GM21526 (cell line): ENCODE measurements around the gene CCDC154.
"Not testable (repeated sequence)": the region's sequence is repeated elsewhere in the genome, so short reads cannot be mapped to it uniquely, and the experiment has no call there.

Experiments
- ATAC-seq: cut with Tn5 transposase; IDR thresholded peaks from one replicate; pipeline ENCODE4 v1.9.1; 2021; ENCODE audit warnings: moderate library complexity; ENCODE audit not compliant: unreplicated experiment, low FRiP score

Gene CCDC154, protein sequence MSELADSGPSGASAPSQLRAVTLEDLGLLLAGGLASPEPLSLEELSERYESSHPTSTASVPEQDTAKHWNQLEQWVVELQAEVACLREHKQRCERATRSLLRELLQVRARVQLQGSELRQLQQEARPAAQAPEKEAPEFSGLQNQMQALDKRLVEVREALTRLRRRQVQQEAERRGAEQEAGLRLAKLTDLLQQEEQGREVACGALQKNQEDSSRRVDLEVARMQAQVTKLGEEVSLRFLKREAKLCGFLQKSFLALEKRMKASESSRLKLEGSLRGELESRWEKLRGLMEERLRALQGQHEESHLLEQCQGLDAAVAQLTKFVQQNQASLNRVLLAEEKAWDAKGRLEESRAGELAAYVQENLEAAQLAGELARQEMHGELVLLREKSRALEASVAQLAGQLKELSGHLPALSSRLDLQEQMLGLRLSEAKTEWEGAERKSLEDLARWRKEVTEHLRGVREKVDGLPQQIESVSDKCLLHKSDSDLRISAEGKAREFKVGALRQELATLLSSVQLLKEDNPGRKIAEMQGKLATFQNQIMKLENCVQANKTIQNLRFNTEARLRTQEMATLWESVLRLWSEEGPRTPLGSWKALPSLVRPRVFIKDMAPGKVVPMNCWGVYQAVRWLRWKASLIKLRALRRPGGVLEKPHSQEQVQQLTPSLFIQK

GRCh38 chr16:1443980-1444729 lies at the start of gene CCDC154:
Gene CCDC154, minus strand, starts transcription at chr16:1444556. Its CDS starts 234 bp downstream, at chr16:1444322.
- no peak for ATAC-seq

DNA sequence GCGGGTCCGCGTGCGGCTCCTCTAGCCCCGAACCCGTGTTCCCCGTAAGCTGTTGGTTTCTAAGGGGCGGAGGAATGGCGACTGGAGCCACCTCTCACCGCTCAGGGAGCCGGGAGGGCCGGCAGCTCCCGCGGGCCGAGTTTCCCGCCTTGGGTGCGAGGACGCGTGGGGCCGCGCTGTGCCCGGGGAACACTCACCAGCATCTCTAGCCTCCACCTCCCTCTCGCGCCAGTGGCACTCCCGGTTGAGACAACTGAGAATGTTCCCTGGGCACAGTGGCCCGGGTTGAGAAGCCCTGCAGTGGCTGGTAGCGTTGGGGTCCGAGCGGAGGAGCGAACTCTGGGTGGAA lies 49.4 kb upstream of the CCDC154 start:
- no peak for ATAC-seq

DNA sequence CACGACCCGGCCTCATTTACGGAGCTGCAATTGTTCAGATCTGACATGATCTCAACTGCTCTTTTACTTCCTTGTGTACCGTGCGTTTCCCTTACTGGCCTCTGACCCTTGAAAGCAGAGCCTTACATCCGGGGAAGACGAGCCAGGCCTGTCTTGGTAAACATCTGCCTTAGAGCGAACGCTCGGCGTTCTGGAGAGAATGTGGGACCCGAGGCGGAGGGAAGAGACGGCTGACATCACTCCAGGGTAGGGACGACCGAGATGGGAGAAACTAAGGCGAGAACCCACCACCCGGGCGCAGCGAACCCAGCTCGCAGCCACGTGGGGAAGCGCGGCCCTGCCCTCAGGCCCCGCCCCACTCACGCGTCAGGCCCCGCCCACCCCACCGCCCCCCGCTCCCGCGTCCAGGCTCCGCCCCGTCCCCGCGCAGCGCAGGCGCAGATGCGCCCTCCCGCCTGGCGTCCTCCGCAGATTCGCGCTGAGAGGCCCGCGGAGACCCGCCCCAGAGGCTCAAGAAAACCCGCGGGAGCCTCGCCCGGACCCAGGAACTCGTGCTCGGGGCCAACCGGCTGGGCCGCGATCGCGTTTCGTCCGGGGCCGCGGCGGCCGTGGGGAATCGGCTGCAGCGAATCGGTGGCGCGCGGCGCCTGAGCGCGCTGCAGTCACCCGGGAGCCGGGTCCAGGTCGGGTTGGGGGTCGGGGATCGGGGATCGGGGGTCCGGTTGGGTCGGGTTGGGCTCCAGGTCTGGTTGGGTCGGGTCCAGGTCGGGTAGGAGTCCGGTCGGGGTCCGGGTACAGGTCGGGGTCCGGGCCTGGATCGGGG lies 48.8 kb upstream of the CCDC154 start, which contains the start of gene TELO2:
Gene TELO2 (plus strand): TSS at position 438 of the 823 bp plus-strand sequence. CDS start 922 bp downstream, outside the sequence.
- ATAC-seq: no peak

GRCh38 chr16:1492082-1492922 lies 47.9 kb upstream of the CCDC154 start:
- ATAC-seq: no peak

GRCh38 chr16:1491327-1491726 lies 47.0 kb upstream of the CCDC154 start:
- ATAC-seq: no peak

DNA sequence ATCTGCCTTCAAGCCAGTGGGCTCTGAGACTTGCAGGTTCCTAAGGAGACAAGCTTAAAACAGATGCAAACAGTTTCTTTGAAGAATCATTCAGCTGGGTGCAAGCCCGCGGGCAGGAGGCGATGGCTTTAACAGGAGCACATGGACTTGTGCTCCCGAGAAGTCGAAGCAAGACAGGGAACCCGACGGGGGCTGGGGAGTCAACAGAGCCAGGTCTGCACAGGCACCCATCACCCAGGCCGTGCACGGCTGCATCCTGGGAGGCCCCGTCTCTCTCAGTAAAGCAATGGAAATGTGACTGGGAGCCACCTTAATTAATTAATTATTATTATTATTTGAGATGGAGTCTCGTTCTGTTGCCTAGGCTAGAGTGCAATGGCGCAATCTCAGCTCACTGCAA lies 44.7 kb upstream of the CCDC154 start:
- ATAC-seq: no peak

- ATAC-seq: no peak
Observed at GRCh38 chr16:1488619-1489018, 44.3 kb upstream of the CCDC154 start, which contains the start of gene PTX4. Gene PTX4, minus strand, starts transcription at chr16:1488944. Its CDS starts 35 bp downstream, at chr16:1488909.

GRCh38 chr16:1488054-1488601 lies 43.8 kb upstream of the CCDC154 start:
- ATAC-seq: no peak

DNA sequence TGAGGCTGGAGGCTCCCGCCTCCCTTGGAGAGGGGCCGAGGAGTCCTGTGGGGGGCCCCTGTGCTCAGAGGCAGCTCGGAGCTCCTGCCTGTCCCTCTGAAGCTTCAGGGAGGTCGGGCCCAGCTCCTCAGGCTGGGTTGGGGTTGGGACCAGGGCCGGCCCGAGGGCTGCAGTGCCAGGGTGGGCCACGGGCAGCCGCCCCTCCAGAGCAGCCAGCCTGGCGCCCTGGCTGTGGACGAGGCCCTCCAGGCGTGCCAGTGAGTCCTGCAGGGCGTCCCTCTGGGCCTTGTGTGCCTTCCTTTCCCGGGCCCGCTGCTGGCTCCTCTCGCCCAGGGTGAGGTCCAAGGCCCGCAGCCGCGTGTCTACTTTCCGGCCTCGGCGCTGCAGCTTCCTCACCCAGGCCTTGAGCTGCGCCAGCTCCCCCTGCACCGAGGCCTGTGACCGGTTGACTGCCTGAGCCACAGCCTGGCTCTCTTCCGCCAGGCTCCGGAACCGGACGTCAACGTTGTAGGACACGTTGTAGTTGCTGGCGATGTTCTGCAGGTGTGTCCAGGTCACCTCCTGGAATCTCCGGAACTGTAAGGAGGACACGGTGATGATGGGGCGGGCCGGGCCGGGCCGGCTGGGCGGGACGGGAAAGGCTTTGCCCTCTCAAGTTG lies 43.2 kb upstream of the CCDC154 start:
- no peak for ATAC-seq

DNA sequence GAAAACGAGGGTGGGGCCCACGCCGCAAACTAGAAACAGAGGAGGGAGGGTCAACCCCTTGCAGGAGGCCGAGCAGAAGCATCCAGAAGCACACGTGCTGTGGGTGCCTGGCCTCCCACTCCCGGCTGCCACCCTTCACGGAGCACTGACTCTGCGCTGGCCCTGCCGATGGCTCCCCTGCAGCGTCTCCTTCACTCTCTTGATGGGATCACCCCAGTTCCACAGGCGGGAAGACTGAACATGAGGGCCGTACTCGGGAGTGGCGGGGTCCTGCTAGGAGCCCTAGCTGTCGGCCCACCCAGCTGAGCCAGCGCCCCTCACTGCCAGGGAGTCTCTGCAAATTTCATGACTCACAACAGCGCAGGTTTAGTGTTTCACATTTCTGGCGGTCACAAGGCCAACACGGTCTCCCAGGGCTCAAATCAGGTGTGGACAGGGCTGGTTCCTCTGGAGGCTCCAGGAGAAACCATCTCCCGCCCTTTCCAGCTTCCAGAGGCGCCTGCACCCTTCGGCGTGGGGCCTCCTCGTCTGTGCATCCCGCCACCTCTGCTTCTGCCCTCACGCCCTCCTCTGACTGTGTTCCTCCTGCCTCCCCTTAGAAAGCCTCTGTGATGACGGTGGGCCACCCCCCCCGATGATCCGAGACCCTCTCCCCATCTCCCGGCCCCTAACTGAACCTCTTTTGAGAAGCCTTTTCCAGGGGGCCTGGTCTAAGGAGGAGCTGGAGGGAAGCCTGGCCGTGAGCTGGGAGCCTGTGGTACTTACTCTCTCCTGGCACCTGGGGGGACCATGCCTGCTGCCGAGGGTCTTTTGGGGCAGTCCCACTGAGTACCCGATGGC lies 42.4 kb upstream of the CCDC154 start:
- ATAC-seq: no peak

- ATAC-seq: no peak
Observed at GRCh38 chr16:1485847-1486496, 41.6 kb upstream of the CCDC154 start.

DNA sequence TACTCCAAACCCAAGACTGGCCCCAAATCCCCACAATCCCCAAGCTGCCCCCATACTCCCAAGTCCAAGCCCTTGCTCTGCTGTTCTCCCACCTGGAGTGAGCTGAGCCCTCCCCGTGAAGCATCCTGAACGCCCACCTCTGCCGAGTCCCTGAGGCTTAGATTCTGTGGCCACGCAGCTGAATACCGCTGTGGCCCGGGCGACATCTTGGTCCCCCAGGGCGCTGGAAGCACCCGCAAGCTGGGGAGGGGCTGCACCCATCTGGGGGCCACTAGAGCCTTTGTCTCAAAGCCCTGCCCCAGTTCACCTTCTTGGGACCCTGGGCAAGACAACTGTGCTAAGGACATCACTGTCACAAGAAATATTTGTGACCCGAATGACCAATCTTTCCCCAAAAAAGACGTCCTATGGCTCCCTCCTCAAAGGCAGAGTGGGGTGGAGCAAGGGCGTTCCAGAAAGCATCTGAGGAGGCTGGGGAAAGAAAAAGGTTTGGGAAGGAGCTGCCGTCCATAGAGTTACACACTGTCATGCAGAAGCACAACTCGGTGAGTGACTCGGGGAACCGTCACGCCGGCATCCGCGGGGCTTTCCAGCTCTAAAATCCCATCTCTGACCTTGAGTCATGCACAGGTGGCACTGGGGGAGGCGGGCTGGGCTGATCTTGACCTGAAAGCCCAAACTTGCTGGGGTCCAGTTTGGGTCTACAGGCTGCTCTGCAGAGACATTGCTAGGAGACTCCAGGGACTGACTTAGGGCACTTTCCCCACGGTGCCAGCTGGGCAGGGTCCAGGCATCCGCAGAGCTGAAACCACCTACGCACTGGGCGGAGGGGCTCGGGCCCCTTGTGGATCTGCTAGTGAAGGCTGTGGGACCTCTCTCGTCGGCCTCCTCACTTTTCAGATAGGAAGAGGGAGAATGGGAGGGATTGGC lies 37.8 kb upstream of the CCDC154 start:
- ATAC-seq: no peak

DNA sequence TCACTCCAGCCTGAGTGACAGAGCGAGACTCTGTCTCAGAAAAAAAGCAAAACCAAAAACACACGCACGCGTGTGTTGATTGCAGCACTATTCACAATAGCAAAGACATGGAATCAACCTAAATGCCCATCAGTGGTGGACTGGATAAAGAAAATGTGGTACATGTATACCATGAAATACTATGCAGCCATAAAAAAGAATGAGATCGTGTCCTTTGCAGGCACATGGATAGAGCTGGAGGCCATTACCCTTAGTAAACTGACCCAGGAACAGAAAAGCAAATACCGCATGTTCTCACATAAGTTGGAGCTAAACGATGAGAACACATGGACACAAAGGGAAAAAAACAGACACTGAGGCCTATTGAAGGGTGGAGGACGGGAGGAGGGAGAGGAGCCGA lies 34.6 kb upstream of the CCDC154 start:
- not testable (repeated sequence) for ATAC-seq

DNA sequence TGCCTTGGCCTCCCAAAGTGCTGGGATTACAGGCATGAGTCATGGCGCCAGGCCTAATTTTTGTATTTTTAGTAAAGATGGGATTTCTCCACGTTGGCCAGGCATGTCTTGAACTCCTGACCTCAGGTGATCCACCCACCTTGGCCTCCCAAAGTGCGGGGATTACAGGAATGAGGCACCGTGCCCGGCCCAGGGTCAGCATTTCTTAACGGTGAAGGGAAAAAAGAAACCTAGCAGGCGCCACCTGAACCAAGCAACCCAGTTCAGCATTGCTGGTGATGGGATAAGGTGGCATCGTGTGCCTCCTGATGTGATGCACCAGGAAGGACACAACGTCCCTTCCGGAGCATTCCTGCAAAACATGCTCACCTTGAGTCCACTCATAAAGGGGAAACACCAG lies 32.7 kb upstream of the CCDC154 start:
- no peak for ATAC-seq

- no peak for ATAC-seq
Observed at GRCh38 chr16:1475552-1476114, 31.3 kb upstream of the CCDC154 start.
